Measurements from ENCODE around the gene ADAMTS3.
A peak's percentile ranks its signal among the peaks of the same experiment; 100 is the strongest.

Gene ADAMTS3

DNA sequence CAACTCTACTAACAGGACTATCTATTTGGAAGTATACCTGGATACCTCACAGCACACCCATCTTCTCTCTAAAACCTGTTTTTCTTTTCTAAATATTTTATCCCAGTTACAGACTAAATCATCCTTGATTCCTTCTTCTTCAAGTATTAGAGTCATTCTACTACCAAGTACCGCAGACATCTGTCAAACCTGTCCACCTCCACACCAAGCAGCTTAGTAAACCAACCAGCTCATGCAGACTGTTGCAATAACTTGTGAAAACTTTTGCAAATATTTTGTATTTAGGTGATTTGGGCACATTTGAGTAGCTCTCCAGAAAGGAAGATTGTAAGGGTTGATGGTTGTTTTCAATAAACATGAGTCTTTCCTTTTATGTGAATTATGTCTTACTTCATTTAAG lies 238.6 kb downstream of the ADAMTS3 start:
- no peak for DNase-seq

- DNase-seq = no peak
Measured at GRCh38 chr4:72326692-72327632, 242.1 kb downstream of the ADAMTS3 start.

DNA sequence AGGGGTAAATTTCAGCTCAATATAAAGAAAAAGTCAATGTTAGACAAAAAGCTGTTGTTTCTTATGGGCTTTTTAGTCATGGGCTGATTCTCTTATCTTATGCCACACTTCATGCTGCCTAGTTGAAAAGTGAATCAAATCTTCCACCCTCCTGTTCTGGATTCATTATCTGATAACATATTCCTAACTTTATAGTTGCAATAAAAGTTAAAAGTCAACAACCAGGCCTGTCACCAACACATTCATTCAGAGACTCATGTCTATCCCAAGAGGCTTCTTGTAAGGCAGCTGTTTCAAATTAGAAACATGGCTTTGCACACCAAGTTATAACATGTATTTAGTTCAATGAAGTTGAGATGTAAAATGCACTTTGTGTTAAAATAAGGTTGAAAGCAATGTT lies 243.8 kb downstream of the ADAMTS3 start:
- DNase-seq = no peak

DNA sequence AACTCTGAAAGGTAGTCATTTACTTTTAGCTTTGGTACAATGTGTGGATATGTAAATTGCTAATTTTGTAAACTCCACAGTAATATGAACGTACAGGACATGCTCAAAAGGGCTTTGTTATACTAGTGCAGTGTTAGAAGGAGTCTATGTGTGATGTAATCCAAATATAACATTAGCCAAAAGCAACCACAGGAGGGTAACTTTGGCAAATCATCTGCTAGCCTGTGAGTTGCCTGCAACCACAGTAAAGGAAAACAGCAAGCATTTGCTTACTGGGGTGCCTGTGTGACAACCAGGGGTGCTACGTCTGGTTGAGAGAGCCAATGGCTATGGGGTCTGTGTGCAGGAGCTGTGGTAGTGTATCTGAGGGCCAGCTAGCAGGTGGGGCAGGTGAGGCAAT lies 245.8 kb downstream of the ADAMTS3 start:
- no peak for DNase-seq

DNA sequence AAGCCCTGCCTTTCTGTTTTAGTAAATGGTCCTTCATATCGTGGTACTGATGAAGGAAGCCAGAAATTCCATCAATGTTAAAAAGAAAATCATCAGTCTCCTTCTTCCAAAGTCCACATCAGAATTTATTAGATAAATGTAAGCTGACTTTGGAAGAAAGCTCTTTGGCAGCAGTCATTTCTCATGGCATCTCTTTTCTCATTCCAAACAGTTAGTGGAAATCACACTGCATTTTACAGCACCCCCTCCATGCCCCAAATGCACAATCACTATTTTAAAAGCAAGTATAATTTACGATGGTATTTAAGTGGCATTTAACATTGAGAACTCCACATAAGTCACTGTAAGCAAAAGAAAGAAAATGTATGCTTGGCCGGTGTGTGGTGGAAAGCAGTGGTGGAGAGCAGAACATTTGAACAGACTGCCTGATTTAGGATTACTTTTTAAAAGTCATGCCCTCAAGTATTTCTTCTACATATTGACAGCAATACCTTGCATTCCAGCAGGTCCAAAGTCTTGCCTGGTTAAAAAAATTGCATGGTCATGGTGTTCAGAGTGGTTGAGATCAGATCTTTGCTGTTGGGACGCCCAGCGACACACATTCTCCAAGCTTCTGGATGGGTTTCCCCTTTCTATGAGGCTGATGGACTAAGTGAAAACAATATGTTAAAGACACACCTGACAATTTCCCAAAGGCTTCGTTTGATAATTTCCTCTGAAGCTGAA lies 248.6 kb downstream of the ADAMTS3 start:
- no peak for DNase-seq

- DNase-seq = peak in 1 of 2 experiments; percentile 16
Measured at GRCh38 chr4:72319601-72320021, 249.4 kb downstream of the ADAMTS3 start.

- no peak for DNase-seq
Measured at GRCh38 chr4:72318421-72319170, 250.4 kb downstream of the ADAMTS3 start.

DNA sequence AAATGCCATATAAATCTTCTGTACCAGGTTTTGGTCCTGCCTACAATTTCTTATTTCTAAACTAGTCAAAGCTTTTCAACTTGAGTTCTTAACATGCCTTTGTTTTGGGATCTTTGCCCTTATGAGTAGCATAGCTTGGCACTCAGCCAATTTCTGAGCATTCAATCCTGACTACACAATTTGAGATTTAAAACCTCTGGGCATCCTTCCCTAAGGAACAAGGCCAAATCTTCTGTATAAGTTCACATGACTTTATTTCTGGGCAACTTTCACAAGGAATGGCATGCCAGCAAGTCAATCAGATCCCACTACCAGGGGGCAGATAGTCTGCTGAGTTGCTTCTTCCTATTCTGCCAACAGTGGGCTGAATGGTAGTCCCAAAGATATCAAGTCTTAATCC lies 254.2 kb downstream of the ADAMTS3 start:
- DNase-seq = no peak

- no peak for DNase-seq
Measured at GRCh38 chr4:72313121-72313520, 255.9 kb downstream of the ADAMTS3 start.

DNA sequence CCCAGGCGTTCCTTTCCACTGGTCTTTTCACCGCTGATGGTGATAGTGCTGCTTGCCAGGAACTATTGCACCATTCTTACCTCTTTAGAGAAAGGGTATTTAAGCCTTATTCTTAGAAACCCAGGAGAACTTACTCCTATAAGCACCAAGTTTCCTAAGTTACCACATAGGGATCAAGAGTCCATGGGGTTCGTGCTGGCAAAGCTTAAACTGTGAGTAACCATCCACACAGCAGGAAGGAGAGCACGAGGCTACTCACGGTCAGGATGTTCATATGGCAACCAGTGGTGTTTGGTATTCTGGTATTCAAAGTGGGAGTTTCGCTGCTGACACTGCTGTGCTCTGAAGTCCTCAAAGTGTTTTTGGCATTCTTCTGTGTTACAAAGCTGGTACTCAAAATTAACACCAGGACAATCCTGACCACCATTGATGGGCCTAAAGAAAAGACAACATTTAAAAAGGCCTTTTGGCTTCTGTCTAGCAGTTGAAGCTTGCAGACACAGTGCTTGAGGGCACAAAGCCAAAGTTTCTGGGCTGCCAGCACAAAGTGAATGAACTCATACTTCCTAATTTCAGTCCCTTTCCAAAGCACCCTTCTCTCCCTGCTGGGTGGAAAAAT lies 256.9 kb downstream of the ADAMTS3 start:
- DNase-seq = no peak

DNA sequence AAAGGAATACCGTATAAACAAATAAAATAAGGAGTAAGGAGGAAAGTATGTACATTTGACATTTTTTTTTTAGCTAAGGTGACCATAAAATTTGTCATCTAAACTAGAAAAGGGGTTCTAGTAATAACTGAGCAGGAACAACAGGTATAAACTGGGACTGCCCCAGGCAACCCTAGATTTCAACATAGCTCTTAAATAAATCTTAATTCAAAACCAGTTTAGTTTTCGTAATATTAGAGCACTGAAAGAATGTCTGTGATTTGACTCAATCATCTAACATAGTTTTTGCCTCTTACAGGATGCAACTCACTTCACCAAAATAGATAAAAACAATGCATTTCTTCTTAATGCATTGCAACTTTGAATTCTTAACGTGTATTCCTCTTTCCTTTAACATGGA lies 257.7 kb downstream of the ADAMTS3 start:
- no peak for DNase-seq

DNA sequence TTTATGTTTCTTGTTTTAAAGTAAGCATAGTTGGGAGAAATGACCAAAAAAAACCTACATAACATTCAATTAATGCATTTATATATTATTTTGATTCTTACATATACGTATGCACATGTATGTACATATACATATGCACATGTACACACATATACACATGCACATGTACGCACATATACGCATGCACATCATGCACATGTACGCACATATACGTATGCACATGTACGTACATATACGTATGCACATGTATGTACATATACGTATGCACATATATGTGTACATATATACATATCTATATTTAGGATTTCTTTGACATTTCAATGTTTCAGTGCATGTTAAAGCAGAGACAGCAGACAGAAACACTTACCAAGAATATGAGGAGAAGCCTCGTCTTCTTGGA lies 263.4 kb downstream of the ADAMTS3 start:
- no peak for DNase-seq

- no peak for DNase-seq
Measured at GRCh38 chr4:72305080-72305479, 263.9 kb downstream of the ADAMTS3 start.

GRCh38 chr4:72302981-72303704 lies 265.9 kb downstream of the ADAMTS3 start:
- DNase-seq = peak; percentile 37 to 44

DNA sequence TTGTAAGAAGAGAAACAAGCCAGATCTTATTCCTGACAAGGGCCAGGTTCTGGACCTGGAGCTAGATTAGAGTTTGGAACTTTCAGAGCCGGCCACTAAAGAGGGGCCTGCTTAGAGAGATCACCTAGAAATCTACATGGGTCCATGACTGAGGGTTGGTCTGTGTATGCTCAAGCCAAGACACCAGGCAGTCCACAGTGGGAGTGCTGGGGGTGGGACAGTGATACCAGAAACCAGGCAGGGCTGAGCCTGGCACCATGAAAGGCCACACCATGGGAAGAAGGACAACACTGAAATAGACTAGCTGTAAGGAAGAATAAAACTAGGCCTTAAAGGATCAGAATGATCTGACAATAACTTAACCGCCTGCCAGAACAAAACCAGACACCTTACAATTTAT lies 267.3 kb downstream of the ADAMTS3 start:
- no peak for DNase-seq

GRCh38 chr4:72300126-72300525 lies 268.9 kb downstream of the ADAMTS3 start:
- DNase-seq = no peak

DNA sequence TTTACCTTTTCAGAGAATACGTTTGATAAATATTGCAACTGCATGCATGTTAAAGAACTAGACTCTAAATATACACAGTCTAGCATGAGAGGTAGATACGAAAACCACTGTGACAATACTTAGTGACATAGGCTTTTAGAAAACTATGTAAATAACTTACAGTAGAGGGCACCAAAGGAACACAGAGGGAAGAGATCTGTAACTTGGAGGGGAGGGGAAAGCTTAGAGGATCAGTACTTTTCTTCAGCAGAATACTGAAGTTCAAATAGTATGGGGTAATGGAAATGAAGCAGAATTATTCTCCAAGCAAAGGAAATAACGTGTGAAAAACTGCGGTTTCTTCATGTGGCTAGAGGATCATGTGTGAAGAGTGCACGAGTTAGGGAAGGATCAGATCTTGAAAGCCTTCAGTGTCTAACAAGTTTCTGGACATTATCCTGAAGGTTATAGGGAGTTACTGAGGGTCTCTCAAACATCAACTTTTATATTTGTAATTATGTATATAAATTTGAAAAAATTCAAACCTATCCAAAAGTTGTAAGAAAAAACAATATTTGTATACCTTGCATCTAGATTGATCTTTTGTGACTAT lies 273.0 kb downstream of the ADAMTS3 start:
- DNase-seq = no peak

DNA sequence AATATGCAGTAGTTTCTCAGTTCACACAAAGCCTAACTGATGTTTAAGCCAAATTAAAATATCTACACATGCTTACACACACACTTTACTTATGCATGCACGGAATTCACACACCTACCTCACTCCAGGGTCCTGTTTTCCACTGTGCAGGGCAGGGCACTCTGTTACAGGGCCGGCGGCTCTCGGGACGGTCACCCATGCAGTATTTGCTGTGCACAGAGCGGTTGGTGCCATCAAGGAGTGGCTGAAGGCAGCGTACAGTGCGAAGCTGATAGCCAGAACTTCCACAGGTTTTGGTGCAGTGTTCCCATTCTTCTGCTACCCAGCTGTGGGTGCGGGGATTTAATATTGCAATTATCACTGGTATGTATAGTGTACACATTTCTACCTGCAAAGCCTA lies 278.3 kb downstream of the ADAMTS3 start:
- DNase-seq = no peak

GRCh38 chr4:72286910-72287309 lies 282.1 kb downstream of the ADAMTS3 start:
- DNase-seq = no peak

GRCh38 chr4:72286185-72286584 lies 282.8 kb downstream of the ADAMTS3 start:
- no peak for DNase-seq

- DNase-seq = no peak
Measured at GRCh38 chr4:72283357-72283756, 285.7 kb downstream of the ADAMTS3 start.

GRCh38 chr4:72280252-72280651 lies 288.8 kb downstream of the ADAMTS3 start:
- DNase-seq = no peak
